T-helper 1 cell treated with Interleukin-12 subunit alpha and Interleukin-12 subunit beta and Interleukin-4 antibody, amounts not matched to agents 30 ng/mL and 1 ng/mL, for 36 hours (primary cell): Measurements from ENCODE around the gene SPAG16. TPM values are rescaled to one million over a fixed set of nuclear protein-coding genes. Genes with fewer than 3 reads are reported as not detected.

Source experiments
- intact Hi-C: fragments of 100-400 bp; cut with micrococcal nuclease; formaldehyde crosslinking; loops from one replicate; pipeline ENCODE4 v1.15.1; 2024
- total RNA-seq: library from RNA; stranded (reverse); gene quantifications from 2 replicates; pipeline ENCODE4 v1.2.3, GENCODE V29; 2022

SPAG16 gene
- total RNA-seq, 1 donor from 2014 or later = 6.5 TPM

- intact Hi-C loops = no loop called here
Measured at GRCh38 chr2:213789940-213790339, 505.7 kb downstream of the SPAG16 start.

DNA sequence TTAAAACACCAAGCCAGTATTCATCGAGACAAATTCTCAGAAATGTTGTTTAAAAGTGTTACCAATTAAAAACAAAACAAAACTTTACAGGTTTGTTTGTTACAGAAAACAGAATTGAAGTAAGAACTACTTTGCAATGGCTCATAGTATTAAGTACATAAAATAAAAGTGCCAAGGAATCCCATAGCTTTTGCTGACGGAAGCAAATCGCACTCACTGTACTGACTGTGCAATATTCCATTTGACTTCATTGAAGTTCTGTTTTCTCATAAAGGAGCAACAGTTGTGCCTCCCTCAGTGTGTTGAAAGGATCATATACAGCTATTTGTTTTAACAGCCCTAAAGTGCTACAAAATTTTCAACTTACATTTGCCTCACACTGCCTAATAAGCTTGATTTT lies 507.8 kb downstream of the SPAG16 start:
- intact Hi-C loops = no loop called here

DNA sequence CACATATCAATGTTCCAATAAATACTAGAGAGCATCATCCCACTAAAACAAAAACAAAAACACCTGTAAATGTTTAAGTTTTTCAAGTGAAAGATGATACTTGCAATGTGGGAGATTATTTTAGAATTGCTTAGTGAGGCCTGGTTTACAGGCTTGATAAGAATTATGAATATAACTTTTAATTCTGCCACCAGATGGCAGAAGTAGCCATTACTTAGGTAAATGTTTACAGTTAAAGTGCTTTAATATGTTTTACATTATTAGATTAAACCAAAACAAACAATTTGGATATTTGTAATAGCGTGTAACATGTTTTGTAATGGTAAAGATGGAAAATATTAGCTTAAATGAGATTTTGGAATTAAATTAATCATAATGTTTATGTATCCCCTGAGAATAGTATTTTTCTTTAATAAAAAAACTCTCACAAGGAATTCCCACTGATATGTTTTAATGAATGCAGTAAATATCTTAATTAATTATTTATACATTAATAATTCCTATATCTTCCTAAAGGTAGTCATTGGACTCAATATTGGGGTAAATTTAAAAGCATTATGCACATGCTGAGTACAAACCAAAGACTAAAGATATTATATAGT lies 522.0 kb downstream of the SPAG16 start:
- intact Hi-C loops = loop anchor here (5.0 kb wide), 1 partner anchor 1196 kb away; no protein-coding TSS in a partner anchor

GRCh38 chr2:213816583-213816982 lies 532.3 kb downstream of the SPAG16 start:
- intact Hi-C loops = no loop called here

DNA sequence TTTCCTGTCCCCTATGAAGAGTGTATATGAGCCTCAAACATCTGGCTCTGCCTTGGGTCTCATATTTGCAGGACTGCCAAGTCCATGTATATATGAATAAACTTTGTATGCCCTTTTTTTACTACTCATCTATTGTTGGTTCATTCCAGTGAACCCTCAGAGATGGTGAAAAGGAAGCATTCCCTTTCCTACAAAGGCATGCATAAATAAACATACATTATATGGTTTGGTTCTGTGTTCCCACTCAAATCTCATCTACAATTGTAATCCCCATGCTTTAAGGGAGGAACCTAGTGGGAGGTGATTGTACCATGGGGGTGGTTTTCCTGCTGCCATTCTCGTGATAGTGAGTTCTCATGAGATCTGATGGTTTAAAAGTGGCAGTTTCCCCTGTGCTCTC lies 534.2 kb downstream of the SPAG16 start:
- intact Hi-C loops = no loop called here

- intact Hi-C loops = no loop called here
Measured at GRCh38 chr2:213834331-213834730, 550.1 kb downstream of the SPAG16 start.

- intact Hi-C loops = no loop called here
Measured at GRCh38 chr2:213834746-213835145, 550.5 kb downstream of the SPAG16 start.

GRCh38 chr2:213846856-213847255 lies 562.6 kb downstream of the SPAG16 start:
- intact Hi-C loops = no loop called here

GRCh38 chr2:213847316-213847715 lies 563.1 kb downstream of the SPAG16 start:
- intact Hi-C loops = no loop called here

GRCh38 chr2:213848631-213849030 lies 564.4 kb downstream of the SPAG16 start:
- intact Hi-C loops = no loop called here

GRCh38 chr2:213861638-213862037 lies 577.4 kb downstream of the SPAG16 start:
- intact Hi-C loops = no loop called here

GRCh38 chr2:213862407-213863076 lies 578.3 kb downstream of the SPAG16 start:
- intact Hi-C loops = no loop called here

- intact Hi-C loops = no loop called here
Measured at GRCh38 chr2:213863541-213863940, 579.3 kb downstream of the SPAG16 start.

DNA sequence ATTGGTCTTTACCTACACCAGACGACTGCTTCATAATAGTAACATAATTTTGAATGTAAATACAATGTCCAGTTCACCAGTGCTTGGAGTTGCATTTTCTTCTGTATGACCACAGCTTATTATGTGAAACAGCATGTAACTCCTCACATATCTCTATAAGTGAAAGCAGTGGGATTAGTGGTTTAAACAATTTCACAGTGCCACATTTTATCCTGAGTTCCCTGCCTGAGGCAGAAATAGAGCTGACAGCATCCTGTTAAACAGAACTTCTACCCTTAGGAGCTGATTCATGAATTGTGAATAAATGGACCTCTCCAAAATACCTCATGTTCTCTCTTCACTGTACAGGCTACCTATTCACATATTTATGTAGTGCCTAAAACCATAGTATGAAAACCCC lies 584.3 kb downstream of the SPAG16 start:
- intact Hi-C loops = no loop called here

DNA sequence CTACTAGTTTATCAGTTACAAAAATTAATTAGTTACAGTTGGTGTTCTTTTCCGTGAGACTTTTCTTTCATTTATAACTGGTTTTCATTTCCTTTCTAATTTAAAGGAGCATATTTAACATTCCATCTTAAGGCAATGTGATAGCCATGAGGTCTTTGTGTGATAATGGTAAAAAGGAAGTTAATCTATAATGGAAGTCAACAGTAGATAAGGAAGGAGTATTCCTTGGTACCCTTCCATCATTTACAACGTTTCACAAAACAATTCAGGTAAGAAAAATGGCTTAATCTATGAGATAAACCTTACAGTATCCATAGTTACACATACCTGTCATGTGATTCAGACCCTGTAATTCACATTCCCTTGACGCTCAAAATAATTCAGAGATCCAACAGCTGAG lies 601.2 kb downstream of the SPAG16 start:
- intact Hi-C loops = no loop called here

- intact Hi-C loops = no loop called here
Measured at GRCh38 chr2:213914510-213914909, 630.2 kb downstream of the SPAG16 start.

- intact Hi-C loops = no loop called here
Measured at GRCh38 chr2:213920014-213920413, 635.8 kb downstream of the SPAG16 start.

DNA sequence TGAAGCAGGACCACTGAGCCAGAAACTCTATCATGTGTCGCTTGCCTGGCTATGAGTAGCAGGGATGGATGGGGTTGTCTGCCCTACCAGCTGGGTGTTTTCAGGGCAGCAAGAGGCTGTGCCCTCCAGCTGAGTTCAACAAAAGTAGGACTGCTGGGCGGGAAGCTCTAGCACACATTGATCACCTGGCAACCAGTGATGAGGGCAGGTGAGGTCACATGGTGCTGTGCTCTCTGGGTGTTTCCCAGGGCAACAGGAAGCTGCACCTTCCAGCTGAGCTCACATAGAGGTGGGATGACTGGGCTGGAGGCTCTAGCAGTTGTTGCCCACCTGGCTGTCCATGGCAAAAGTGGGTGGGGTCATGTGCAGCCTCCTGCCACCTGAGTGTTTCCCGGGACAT lies 639.3 kb downstream of the SPAG16 start:
- intact Hi-C loops = no loop called here

- intact Hi-C loops = loop anchor here (1.0 kb wide), 2 partner anchors 683 to 688 kb away; no protein-coding TSS in a partner anchor
Measured at GRCh38 chr2:213934560-213934959, 650.3 kb downstream of the SPAG16 start.

GRCh38 chr2:213958086-213958485 lies 673.8 kb downstream of the SPAG16 start:
- intact Hi-C loops = no loop called here

GRCh38 chr2:213959589-213959988 lies 675.3 kb downstream of the SPAG16 start:
- intact Hi-C loops = no loop called here

DNA sequence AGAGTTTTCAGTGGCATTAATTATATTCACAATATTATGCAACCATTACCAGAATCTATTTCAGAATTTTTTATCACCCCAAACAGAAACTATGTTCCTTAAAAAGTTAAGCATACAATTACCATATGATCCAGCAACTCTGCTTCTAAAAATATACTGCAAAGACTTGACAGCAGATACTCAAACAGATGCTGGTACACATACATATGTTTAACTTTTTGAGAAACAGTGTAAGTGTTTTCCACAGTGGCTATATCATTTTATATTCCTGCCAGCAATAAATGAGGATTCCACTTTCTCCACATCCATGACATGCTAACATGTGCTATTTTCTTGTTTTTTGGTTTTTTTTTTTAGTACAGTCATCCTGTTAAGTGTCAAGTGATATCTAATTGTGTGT lies 687.3 kb downstream of the SPAG16 start:
- intact Hi-C loops = no loop called here

DNA sequence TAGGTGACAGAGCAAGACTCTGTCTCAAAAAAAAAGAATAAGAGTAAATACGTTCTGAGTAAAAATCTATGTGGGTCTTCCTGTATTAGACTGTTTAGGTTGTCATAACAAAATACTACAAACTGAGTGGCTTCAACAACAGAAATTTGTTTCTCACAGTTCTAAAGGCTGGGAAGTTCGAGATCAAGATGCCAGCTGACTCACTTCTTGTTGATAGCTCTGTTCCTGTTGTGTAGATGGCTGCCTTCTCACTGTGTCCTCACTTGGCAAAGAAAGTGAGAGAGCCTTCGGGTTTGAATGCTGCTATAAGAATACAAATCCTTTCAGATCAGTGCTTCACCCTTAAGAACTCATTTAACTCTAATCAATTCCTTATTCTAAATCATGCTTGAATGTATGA lies 696.6 kb downstream of the SPAG16 start:
- intact Hi-C loops = no loop called here
